ENCODE results near the gene HPDL. TPM values are rescaled to one million over a fixed set of nuclear protein-coding genes. Genes with fewer than 3 reads are reported as not detected.

The HPDL gene
- total RNA-seq, 4 donors from 2014 or later: 0.22 TPM; not detected in 3

DNA sequence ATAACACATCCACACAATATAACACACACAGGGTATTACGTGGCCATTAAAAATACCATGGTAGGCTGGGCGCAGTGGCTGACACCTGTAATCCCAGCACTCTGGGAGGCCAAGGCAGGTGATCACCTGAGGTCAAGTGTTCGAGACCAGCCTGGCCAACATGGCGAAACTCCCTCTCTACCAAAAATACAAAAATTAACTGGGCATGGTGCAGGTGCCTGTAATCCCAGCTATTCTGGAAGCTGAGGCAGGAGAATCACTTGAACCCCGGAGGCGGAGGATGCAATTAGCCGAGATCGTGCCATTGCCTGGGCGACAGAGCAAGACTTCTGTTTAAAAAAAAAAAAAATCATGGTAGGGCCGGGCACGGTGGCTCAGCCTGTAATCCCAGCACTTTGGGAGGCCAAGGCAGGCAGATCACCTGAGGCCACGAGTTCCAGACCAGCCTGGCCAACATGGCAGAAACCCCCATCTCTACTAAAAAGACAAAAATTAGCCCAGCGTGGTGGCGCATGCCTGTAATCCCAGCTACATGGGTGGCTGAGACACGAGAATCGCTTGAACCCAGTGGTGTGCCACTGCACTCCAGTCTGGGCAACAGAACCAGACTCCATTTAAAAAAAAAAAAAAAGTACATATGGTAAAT is 24.1 kb upstream of the HPDL start:
- TF ChIP-seq, protein P1, sequence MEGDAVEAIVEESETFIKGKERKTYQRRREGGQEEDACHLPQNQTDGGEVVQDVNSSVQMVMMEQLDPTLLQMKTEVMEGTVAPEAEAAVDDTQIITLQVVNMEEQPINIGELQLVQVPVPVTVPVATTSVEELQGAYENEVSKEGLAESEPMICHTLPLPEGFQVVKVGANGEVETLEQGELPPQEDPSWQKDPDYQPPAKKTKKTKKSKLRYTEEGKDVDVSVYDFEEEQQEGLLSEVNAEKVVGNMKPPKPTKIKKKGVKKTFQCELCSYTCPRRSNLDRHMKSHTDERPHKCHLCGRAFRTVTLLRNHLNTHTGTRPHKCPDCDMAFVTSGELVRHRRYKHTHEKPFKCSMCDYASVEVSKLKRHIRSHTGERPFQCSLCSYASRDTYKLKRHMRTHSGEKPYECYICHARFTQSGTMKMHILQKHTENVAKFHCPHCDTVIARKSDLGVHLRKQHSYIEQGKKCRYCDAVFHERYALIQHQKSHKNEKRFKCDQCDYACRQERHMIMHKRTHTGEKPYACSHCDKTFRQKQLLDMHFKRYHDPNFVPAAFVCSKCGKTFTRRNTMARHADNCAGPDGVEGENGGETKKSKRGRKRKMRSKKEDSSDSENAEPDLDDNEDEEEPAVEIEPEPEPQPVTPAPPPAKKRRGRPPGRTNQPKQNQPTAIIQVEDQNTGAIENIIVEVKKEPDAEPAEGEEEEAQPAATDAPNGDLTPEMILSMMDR (IDR thresholded peaks at IDR 0.05; ENCODE audit: low read depth): no peak

DNA sequence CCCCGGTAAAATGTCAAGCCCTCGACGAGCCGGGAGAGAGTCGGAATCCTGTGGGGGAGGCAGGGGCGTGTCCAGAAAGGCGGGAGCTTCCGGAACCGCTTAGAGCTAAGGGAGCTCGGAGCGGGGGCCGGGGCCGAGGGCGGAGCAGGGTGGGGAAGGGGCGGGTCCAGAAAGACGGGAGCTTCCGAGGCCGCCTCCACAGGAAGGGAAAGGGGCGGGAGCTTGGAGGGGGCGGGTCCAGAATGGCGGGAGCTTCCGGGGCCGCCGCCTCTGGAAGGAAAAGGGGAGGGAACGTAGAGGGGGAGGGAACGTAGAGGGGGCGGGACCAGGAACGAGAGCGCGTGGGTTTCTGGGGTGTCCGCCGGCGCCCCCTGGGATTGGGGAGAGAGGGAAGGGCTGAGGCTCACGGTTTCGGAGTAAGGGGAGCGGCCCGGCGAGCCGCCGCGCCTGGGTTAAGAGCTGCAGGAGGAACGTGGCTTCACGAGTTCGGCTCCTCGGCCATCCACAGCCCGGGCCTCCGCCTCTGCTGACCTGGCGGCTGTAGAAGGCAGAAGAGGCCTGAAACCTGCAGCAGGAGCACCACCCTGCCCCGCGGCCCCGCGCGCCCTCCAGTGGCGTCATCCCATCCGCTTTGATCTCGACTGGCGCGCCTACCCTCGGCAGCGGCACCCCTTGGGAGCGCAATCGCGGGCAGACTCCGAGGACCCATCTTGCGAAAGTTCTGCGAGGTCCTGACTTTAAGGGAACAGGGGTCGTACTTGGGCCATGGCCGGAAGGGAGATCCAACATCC is 23.0 kb upstream of the HPDL start:
- TF ChIP-seq, protein P1 (IDR thresholded peaks at IDR 0.05; ENCODE audit: low read depth): no peak

DNA sequence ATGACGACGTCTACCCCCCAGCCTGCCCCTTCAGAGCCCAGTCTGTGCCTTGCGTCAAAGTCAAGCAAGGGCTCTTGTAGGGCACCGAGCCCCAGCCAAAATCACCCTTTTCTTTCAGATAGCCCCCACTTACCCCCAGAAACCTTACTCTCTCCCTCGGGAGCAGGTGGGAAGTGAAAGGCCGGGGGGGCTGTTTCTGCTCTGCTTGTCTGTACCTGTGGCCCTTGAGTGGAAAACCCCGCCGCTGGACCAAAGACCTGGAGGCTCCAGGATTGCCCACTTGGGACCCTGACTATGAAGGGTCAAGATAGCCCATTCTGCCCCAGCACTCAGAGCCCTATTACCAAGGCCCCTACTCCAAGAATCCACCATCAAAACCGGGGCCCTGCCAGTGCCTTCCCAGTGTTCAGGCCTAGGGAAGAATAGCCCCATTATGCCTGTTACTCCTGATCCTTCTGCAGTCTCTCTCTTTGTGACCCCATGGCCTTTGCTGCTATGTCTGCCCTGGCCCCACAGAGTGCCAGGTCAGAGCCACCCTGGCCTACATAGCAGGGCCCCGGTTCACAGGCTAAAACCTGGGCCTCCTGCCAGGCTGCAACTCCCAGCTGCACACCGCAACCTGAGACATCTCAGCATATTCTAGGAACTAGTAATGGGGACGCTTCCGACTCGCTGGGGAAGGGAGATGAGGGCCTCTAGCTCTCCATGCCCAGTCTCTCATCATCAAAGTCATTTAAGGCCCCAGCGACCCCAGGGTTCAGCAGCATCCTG is 22.2 kb upstream of the HPDL start:
- TF ChIP-seq, protein P1 (IDR thresholded peaks at IDR 0.05; ENCODE audit: low read depth): no peak

DNA sequence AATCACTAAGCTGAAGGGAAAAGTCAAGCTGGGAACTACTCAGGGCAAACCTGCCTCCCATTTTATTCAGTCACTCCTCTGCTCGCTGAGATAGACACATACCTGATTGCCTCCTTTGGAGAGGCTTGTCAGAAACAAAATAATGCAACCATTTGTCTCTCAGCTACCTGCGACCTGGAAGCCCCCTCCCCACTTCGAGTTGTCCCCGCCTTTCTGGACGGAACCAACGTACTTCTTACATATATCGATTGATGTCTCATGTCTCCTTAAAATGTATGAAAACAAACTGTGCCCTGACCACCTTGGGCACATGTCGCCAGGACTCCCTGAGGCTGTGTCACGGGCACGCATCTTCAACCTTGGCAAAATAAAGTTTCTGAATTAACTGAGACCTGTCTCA is 21.5 kb upstream of the HPDL start:
- TF ChIP-seq, protein P1 (IDR thresholded peaks at IDR 0.05; ENCODE audit: low read depth): no peak

DNA sequence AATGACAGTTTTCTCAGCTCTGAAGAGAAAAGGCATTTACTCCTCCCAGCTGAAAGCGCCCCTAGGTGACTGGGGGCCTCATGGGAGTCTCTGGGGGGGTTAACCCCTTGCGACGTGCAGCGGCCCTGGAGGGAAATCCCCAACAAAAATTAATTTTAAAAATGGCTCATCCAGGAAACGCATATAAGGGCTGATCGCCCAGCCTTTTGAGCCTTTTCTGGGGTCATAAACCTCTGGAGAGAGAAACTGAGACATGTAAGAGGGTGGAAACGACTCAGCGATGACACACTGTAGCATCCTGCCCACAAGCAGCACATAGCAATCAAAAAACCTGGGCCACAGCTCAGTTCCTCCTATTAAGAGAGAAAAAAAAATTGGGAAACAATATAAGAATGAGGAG is 20.4 kb upstream of the HPDL start:
- TF ChIP-seq, protein P1 (IDR thresholded peaks at IDR 0.05; ENCODE audit: low read depth): no peak

DNA sequence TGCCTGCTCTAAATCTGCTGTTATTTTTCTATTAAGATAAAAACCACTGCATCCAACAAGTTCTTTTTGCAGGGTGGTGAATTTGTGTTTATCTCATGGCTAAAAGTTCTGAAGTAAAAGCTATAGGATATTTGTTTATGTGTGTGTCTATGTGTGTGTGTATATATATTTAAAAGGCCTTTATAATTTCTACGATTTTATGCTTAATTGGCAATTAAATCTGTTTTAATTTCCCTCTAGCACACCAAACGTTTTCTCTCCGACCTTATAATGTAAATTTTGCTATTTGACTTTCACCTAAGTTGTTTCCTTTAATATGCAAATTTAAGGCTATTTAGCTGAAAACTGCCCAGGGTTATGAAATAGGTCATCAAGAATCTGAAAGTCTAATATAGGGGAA is 19.8 kb upstream of the HPDL start:
- TF ChIP-seq, protein P1 (IDR thresholded peaks at IDR 0.05; ENCODE audit: low read depth): no peak

DNA sequence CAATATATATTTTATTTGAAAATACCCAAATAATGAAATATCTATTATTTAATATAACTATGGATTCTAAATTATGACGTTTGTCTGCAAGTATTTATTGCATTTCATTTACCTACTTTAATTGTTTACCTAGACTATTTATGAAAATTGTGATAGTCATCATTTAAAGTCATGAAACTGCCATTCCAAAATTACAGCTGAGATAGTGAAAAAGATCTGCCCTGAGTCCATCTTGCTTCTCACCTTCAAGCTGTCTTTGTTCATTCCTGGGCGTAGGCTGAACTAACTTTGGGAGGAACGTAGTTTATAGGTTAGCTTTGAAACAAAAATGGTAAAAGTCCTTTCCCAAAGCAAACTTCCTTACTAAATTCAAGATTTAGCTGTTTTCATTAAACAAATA is 12.4 kb upstream of the HPDL start:
- TF ChIP-seq, protein P1 (IDR thresholded peaks at IDR 0.05; ENCODE audit: low read depth): no peak

Data from subcutaneous adipose tissue (tissue), 4 donors.